Effector memory CD4-positive, alpha-beta T cell (primary cell): ENCODE results near the gene MAP2K3.
"Not testable (repeated sequence)": the region's sequence is repeated elsewhere in the genome, so short reads cannot be mapped to it uniquely, and the experiment has no call there.

Experiments
- DNase-seq, 3 donors: peaks; one replicate each; pipeline ENCODE4 v3.0.0-alpha.2; 2020
- H3K27ac ChIP-seq: 2 replicates; pipeline ENCODE4 v1.7.0; 2013; ENCODE audit warnings: mild to moderate bottlenecking, low read length, moderate library complexity; ENCODE audit not compliant: insufficient read depth, poor library complexity, severe bottlenecking
- H3K27me3 ChIP-seq: replicated peaks from 2 replicates; pipeline ENCODE4 v1.7.0; 2013; ENCODE audit warnings: mild to moderate bottlenecking, low read length; ENCODE audit not compliant: insufficient read depth, control insufficient read depth, poor library complexity, severe bottlenecking
- H3K36me3 ChIP-seq: 2 replicates; pipeline ENCODE4 v1.7.0; 2013; ENCODE audit warnings: mild to moderate bottlenecking, low read length, moderate library complexity; ENCODE audit not compliant: control insufficient read depth, insufficient read depth
- H3K4me1 ChIP-seq: 2 replicates; pipeline ENCODE4 v1.7.0; 2013; ENCODE audit warnings: low read length, mild to moderate bottlenecking; ENCODE audit not compliant: control insufficient read depth, insufficient read depth, poor library complexity, severe bottlenecking
- H3K4me3 ChIP-seq: 2 replicates; pipeline ENCODE4 v1.7.0; 2013; ENCODE audit warnings: low read length, low read depth, mild to moderate bottlenecking; ENCODE audit not compliant: insufficient read depth, poor library complexity, severe bottlenecking
- H3K9me3 ChIP-seq: 2 replicates; pipeline ENCODE4 v1.7.0; 2013; ENCODE audit warnings: mild to moderate bottlenecking, low read length, moderate library complexity; ENCODE audit not compliant: control insufficient read depth

Gene MAP2K3

DNA sequence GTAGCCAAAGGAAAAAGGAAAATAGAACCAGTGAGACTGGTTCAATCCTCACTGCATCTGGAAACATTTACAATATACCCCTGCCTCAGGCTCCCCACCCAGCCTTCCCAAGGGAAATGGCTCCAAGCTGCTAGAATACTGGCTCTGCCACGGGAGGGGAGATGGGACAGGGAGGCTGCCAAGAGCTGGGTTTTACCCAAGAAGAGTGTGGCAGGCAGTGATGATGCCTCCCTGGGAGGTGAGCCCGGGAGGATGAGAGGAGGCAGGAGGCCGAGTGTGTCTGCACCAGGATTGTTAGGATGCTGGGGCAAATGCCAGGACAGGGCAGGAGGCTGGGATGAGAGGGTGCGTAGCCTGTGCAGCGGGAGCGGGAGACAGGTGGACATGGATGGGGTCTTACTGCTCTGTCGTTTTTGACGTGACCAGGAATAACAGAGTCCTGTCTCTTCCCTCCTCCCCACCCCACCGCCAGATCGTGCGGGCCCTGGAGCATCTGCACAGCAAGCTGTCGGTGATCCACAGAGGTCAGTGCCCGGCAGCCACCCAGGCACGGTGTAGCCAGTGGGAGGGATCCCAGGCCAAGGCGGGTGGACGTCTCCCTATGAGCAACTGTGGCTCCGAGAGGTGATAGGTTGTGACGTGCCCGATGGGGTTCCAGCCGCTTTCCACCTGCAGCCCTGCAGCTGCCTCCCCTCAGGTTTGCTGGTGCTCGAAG lies 18.4 kb downstream of the MAP2K3 start:
- no peaks in the 10 kb centered on the region for H3K9me3 ChIP-seq
- no peak overlapping the region for H3K4me3 ChIP-seq
- H3K27ac ChIP-seq = no peak overlapping the region
- H3K27me3 ChIP-seq = no peaks in the 10 kb centered on the region
- peaks cover 62% of the 10 kb centered on the region for H3K36me3 ChIP-seq
- no peaks in the 10 kb centered on the region for H3K4me1 ChIP-seq
- no peak for DNase-seq

DNA sequence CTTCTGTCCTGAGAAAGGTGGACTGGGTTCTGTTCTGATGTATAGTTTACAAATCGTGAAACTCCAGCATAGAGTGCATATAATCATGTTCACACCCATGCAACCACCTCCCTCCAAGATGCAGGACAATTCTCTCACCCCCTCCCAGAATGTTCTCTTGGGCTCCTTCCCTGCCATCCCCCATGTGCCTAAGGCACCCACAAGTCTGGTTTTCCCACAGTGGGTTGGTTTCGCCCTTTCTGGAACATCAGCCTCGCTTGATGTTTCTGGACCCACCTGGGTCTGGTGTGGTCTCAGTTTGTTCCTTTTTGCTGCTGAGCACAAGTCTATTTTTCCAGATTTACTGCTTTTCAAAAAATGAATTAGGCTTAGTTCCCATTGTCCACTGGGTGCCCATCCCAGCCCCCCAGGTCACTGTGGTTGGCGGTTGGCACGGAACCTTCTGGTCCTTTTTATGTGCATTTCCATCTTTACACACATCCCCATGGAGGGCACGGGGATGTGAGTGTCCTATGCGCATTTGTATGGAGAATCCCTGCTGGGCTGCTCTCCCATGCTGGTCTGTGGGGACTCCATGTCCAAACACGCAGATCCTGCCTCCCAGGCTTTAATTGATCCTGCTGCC lies 19.0 kb downstream of the MAP2K3 start:
- Histone ChIP-seq H3K36me3 (peaks cover 57% of the 10 kb centered on the region), H3K27me3 (no peaks in the 10 kb centered on the region), H3K4me1 (no peaks in the 10 kb centered on the region), H3K27ac (no peak overlapping the region), H3K9me3 (no peaks in the 10 kb centered on the region), H3K4me3 (no peak overlapping the region)
- DNase-seq = no peak

DNA sequence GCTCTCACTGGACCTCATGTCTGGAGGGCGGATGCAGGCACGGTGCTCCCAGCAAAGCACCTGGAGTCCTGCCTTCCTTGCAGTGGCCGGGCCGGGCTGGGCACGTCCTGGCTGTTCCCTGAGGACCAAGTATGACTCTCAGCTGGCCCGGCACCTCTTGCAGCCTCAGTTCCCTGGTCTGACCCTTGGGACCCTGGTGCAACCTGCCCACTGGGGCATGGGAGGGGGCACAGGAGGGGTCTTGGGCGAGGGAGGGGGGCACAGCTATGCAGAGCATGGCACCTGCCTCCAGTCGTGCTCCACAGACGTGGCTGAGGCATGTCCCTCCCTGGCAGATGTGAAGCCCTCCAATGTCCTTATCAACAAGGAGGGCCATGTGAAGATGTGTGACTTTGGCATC lies 19.6 kb downstream of the MAP2K3 start:
- Histone ChIP-seq H3K27me3 (no peaks in the 10 kb centered on the region), H3K36me3 (peaks cover 51% of the 10 kb centered on the region), H3K4me3 (no peak overlapping the region), H3K4me1 (no peaks in the 10 kb centered on the region), H3K9me3 (no peaks in the 10 kb centered on the region), H3K27ac (no peak overlapping the region)
- DNase-seq = no peak

GRCh38 chr17:21304551-21305151 lies 20.1 kb downstream of the MAP2K3 start:
- not testable (repeated sequence) for H3K9me3 ChIP-seq, H3K4me3 ChIP-seq, DNase-seq, H3K4me1 ChIP-seq, H3K27ac ChIP-seq, H3K27me3 ChIP-seq
- H3K36me3 ChIP-seq = peaks cover 47% of the 10 kb centered on the region

DNA sequence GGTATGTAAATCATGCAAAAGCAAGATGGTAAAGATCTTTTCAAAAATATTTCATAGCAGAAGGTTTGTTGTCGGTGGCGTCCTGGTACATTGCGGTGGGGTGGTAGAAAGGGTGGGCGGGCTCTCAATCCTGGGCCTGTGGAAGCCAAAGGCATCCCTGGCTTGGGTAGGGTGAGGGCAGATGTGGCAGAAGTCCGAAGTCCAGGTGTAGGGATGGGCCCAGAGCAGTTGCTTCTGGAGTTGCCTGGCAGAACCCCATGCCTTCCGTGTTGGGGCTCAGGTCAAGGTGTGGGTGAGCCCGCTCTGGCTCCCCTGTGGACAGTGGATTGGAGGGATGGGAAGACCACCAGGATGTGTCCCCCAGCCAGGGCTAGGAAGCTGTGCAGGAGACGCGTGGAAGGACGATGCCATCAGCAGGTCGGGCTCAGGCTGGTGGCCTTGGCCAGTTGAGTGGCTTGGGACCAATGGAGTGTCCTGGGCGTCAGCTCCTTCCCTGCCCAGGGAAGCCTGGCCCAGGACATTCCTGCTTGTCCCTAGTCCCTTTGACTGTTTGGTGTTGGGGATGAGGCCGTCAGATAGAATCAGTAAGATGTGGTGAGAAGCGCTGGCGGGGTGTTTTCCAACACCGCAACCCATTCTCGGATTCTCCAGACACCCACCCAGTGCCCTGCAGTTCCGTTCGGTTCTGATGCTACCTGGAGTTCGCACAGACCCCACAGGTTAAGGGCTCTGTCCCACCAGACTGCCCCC lies 21.1 kb downstream of the MAP2K3 start:
- H3K27ac ChIP-seq, H3K4me1 ChIP-seq, DNase-seq, H3K4me3 ChIP-seq, H3K9me3 ChIP-seq, H3K27me3 ChIP-seq: not testable (repeated sequence)
- peaks cover 38% of the 10 kb centered on the region for H3K36me3 ChIP-seq

DNA sequence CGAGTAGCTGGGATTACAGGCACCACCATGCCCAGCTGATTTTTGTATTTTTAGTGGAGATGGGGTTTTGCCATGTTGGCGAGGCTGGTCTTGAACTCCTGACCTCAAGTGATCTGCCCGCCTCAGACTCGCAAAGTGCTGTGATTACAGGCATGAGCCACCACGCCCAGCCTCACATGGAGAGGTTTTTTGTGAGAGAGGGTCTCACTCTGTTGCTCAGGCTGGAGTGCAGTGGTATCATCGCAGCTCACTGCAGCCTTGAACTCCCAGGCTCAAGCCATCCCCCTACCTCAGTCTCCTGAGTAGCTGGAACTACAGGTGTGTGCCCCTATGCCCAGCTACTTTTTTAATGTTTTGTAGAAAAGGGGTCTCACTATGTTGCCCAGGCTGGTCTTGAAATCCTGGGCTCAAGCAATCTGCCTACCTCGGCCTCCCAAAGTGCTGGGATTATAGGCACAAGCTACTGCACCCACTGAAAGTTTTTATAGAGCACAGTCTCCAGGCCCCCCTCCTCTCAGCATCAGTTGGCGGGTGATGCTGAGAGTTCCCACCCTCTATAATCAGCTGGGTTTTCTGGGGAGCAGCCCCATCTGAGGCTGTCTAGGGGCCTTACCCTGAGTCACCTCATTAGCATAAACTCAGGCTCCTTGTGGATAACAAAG lies 22.2 kb downstream of the MAP2K3 start:
- not testable (repeated sequence) for H3K27ac ChIP-seq, DNase-seq, H3K4me3 ChIP-seq, H3K9me3 ChIP-seq, H3K4me1 ChIP-seq, H3K27me3 ChIP-seq
- H3K36me3 ChIP-seq = peaks cover 28% of the 10 kb centered on the region

- H3K4me3 ChIP-seq, H3K27ac ChIP-seq, H3K4me1 ChIP-seq, DNase-seq, H3K27me3 ChIP-seq, H3K9me3 ChIP-seq: not testable (repeated sequence)
- peaks cover 23% of the 10 kb centered on the region for H3K36me3 ChIP-seq
Measured at GRCh38 chr17:21307273-21307625, 22.7 kb downstream of the MAP2K3 start.

- DNase-seq, H3K36me3 ChIP-seq: not testable (repeated sequence)
Measured at GRCh38 chr17:21308931-21309381, 24.4 kb downstream of the MAP2K3 start.

GRCh38 chr17:21310061-21310765 lies 25.7 kb downstream of the MAP2K3 start:
- not testable (repeated sequence) for H3K27ac ChIP-seq, H3K4me1 ChIP-seq, H3K27me3 ChIP-seq, H3K4me3 ChIP-seq, H3K36me3 ChIP-seq, DNase-seq, H3K9me3 ChIP-seq

More at GRCh38 chr17:21308931-21309381, 24.4 kb downstream of the MAP2K3 start:
- not testable (repeated sequence) for H3K4me1 ChIP-seq, H3K27ac ChIP-seq, H3K4me3 ChIP-seq, H3K9me3 ChIP-seq, H3K27me3 ChIP-seq
